GM12801 (cell line): ENCODE results near the gene MOB4.

Experiments used
- TF ChIP-seq, protein P1 (sequence below): IDR thresholded peaks from one replicate; pipeline ENCODE4 v1.5.1; 2011; ENCODE audit warnings: control low read depth; ENCODE audit not compliant: insufficient read length; ENCODE audit errors: extremely low read depth

Gene MOB4

DNA sequence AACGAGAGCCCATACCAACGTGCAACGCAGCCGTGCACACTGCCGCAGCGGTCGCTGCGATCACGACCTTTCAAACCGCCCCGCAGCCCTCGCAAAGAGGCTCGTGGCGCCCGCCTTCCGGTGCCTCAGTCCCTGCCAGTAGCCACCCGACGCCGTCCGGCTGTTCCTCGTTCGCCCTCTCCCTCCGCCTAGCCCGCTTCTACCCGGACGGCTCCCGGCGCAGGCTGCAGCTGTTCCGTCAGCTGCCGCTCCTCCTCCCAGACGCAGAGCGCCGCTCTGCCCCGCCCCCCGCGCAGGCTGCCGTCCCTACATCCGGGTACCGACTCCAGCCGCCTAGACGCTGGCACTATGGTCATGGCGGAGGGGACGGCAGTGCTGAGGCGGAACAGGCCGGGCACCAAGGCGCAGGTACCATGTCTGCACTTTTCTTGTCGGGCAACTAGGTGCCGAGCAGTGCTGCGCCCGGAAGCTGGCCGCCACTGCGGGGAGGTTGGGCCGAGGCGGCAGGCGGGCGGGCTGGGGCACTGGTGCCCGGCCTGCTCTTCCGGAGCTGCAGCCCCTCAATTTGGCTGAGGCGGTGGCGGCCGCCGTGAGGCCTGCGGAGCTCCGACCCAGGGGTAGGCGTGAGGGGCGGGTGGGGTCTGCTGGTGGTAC lies at the start of gene MOB4:
Gene MOB4 (plus strand): TSS at position 328 of the 654 bp plus-strand sequence. CDS start 21 bp downstream, at position 349.
- TF ChIP-seq, protein P1, sequence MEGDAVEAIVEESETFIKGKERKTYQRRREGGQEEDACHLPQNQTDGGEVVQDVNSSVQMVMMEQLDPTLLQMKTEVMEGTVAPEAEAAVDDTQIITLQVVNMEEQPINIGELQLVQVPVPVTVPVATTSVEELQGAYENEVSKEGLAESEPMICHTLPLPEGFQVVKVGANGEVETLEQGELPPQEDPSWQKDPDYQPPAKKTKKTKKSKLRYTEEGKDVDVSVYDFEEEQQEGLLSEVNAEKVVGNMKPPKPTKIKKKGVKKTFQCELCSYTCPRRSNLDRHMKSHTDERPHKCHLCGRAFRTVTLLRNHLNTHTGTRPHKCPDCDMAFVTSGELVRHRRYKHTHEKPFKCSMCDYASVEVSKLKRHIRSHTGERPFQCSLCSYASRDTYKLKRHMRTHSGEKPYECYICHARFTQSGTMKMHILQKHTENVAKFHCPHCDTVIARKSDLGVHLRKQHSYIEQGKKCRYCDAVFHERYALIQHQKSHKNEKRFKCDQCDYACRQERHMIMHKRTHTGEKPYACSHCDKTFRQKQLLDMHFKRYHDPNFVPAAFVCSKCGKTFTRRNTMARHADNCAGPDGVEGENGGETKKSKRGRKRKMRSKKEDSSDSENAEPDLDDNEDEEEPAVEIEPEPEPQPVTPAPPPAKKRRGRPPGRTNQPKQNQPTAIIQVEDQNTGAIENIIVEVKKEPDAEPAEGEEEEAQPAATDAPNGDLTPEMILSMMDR: no peak

DNA sequence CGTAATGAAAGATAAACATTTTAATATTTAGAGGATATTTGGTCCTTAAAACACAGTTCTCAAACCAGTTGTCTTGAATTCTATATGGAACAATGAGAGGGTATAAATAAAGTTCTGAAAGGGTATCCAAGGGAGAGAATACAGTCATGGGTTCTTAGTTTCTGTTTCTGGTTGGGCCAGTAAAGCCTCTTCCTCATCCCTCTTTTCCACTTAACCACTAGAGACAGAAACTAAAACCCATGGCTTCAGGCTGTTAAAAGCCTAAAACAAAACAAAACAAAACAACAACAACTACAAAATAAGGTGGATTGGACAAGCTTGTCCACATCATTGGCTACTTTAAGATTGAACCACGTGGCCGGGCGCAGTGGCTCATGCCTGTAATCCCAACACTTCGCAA lies 43.7 kb upstream of the MOB4 start:
- TF ChIP-seq, protein P1: no peak

DNA sequence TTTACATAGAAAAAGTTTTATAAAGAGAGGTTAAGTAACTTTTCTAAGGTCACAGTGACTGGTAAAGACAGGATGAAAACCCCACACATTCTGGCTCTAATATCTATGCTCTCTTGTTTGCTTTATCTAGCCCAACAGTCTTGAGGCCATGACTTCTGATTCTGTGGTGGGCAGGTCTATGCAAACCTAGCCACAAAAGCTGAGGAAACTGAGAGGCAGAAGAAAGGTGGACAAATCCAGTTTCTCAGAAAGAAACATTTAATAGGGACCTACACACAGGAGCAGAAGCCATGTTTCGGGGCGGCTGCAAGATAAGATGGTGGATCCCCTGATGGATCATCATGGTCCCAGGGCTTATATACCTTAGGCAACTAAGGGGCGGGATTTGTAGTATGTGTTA lies 38.1 kb upstream of the MOB4 start:
- TF ChIP-seq, protein P1: no peak

DNA sequence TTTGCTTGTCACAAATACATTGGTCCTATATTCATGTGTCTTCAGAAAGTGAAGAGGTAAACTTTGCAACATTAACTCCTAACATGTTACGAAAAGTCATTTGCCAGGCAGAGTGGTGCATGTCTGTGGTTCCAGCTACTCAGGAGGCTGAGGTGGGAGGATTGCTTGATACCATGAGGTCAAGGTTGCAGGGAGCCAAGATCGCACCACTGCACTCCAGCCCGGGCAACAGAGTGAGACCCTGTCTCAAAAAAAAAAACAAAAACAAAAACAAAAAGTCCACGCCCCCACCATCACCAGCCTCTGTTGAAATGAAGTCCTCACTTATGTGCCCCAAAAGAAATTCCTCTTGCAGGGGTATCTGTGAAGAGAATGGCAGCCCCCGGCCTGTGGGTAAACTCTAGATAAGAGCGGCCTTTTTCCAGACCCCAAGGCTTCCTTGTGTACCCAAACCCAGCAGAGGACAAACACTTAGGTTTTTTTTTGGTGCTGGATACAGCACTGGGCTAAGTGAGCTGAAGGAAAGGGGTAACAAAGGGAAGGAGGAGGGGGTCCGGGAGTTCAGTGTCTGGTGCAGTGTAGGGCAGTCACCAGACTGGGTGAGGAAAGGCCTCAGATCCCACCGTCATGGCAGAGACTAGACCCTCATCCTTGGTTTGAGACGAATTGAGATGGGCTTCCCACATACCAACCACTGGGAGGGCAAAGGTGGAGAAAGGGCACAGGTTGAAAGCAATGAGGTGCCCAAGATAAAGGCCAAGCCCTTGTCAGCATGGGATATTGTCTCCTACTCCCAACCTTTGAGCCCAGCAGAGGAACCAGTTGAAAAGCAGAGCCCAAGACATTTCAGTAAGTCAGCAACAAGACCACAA lies 35.5 kb upstream of the MOB4 start:
- TF ChIP-seq, protein P1: no peak

DNA sequence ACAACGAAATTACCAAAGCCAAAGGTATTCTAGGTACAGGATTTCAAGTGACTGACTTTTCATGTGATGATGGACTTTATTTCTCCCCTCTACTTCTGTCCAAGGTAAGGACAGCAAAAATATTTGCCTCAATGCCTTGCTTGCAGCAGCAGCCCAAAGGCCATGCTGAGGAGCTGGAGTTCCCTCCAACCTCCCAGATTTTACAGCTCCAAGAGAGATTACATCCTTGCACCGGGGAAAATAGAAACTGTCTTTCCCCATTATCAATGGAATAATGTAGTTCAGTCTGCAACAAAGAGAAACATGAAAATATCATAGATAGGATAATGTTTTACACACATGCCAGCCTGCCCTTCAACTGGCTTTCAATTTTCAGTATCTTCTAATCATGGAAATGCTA lies 29.7 kb upstream of the MOB4 start:
- TF ChIP-seq, protein P1: no peak

DNA sequence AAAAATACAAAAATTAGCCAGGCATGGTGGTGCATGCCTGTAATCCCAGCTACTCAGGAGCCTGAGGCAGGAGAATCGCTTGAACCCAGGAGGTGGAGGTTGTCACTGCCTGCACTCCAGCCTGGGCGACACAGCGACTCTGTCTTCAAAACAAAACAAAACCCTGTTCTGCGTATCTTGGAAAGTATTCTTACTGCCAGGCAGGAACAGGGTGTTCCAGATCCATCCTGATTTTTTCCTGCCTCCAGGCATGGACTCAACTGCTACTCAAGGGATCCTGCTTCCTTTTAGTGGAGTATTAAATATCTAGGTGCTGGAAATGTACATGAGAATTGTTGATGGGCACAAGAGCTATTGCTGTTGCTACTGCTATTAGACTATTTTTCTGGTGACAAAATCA lies 28.5 kb upstream of the MOB4 start:
- TF ChIP-seq, protein P1: no peak

DNA sequence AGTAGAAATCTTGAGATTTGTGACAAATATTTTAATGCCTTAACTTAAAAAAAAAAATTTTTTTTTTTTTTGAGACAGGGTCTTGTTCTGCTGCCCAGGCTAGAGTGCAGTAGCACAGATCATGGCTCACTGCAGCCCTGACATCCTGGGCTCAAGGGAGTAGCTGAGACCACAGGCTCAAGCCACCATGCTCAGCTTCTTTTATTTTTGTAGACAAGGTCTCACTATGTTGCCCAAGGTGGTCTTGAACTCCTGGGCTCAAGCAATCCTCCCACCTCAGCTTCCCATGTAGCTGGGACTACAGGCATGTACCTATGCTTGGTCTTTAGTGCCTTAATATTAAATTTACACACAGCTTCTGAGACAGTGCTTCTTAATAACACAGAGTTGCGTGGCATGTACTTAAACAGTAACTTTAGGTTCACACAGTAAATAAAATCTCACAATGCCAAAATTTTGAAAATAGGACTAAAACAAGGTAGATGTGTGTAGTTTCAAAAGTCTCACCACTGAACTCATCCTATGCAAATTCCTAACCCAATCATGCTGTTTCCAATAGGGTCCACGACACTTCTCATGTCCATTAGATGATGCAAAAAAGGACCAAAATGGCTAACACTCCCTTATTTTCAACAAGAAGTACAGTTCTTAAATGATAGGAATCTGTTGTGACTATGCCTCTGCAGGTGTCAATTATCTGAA lies 20.3 kb upstream of the MOB4 start:
- TF ChIP-seq, protein P1: no peak
